ENCODE results near the gene ANG.
"Not testable (repeated sequence)": the region's sequence is repeated elsewhere in the genome, so short reads cannot be mapped to it uniquely, and the experiment has no call there.

ANG gene

GRCh38 chr14:20688167-20688839 lies at the start of gene ANG:
TSS of gene ANG (plus strand) at chr14:20688764. CDS start at chr14:20693565, 4,801 bp downstream.
- FAIRE-seq (no peak), DNase-seq (ENCODE audit: insufficient read length, low spot score) (no peak)
- TF ChIP-seq POLR2A (IDR thresholded peaks at IDR 0.05; ENCODE audit: low read depth, low read length), result no peak

DNA sequence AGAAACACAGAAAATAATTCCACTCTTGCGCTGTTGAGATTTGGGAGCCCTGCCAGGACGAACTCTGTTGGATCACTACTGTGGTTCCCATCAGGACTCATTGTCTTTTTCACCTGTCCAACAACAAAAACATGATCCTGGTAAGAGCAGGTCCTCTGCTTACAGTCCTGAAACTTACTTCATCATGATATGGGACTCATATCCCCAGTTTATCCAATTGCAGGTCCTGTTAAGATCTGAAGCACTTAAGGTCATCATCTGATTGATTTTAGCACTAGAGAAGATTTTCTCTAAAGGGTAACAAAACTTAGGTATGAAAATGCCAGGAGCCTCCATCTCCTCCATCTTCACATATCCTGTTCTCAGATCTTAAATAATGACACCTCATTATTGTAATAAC lies 47.0 kb upstream of the ANG start, which contains the start of gene OR6S1:
OR6S1 (minus strand) TSS at position 101 of the 400 bp plus-strand sequence; CDS start at position 101, 0 bp downstream.
- no peak for TF ChIP-seq POLR2A (IDR thresholded peaks at IDR 0.05; ENCODE audit: low read depth, low read length)
- DNase-seq (ENCODE audit: insufficient read length, low spot score), result no peak
- no peak for FAIRE-seq

- FAIRE-seq, result no peak
- no peak for DNase-seq (ENCODE audit: insufficient read length, low spot score)
- TF ChIP-seq POLR2A (IDR thresholded peaks at IDR 0.05; ENCODE audit: low read depth, low read length), result no peak
These were observed 46.4 kb upstream of the ANG start for GRCh38 chr14:20642182-20642581.

GRCh38 chr14:20642755-20643154 lies 45.8 kb upstream of the ANG start:
- not testable (repeated sequence) for FAIRE-seq; DNase-seq (ENCODE audit: insufficient read length, low spot score)

DNA sequence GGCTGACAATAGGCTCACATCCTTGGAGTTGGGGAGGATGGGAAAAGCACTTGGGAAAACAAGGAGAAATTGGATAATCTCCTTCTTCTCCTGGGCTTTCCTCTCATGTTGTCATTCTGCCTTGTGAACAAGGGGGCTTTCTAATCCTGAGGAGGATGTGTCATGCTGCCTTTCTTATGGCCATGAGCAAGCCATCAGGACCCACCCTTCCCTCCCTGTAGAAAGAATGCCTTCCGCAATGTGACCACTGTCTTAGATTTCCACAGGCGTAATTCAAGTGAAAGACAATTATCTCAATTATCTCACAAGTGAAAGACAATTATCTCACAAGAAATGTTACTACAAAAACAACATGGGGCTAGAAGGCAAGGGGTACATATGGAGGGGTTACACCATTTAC lies 44.0 kb upstream of the ANG start:
- FAIRE-seq, result no peak
- no peak for TF ChIP-seq POLR2A (IDR thresholded peaks at IDR 0.05; ENCODE audit: low read depth, low read length)
- no peak for DNase-seq (ENCODE audit: insufficient read length, low spot score)

- no peak for TF ChIP-seq POLR2A (IDR thresholded peaks at IDR 0.05; ENCODE audit: low read depth, low read length)
- DNase-seq (ENCODE audit: insufficient read length, low spot score) (no peak), FAIRE-seq (no peak)
These were observed 43.1 kb upstream of the ANG start for GRCh38 chr14:20645481-20645880.

DNA sequence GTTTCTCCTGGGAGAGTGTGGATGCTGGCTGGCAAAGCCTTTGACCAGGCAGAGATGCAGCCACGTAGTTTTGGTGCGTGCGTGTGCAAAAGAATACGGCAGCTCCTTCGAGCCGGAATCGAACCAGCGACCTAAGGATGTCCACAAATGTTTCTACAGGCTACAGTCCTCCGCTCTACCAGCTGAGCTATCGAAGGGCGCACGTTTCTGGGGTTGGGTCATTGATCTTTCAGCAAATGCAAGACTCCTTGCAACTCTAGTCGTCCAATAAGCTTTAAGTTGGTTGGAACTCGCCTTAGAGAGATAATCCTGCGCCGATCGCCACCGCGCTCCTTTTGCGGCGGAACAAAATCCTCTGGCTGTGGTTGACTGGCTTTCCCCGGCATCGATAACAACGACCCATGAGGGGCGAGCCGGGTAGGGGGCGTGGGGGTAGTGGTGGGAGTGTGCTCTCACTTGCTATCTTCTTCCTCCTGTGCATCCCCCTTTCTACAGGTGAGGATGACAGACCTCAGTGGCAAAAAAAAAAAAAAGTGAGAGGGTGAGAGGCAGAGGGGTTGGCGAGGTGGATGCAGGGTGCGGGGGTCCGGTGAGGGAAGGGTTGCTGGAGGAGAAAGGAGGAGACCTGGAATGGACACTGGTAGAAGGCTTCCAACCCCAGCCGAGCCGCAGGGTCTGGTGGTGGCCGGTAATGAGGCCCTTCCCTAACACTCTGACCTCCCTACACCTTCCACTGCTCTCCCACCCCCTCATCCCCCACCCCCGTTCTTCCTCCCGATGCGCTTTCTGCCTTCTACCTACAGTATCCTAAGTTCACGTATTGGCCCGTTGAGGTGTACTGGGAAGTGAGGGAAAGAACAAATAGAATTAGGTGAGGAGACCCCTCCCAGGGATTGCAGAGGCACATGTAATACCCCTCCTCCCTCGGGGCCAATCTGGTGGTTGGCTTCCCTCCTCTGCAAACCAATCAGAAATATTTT lies 35.3 kb upstream of the ANG start:
- no peak for TF ChIP-seq POLR2A (IDR thresholded peaks at IDR 0.05; ENCODE audit: low read depth, low read length)
- DNase-seq (ENCODE audit: insufficient read length, low spot score) (no peak), FAIRE-seq (no peak)

DNA sequence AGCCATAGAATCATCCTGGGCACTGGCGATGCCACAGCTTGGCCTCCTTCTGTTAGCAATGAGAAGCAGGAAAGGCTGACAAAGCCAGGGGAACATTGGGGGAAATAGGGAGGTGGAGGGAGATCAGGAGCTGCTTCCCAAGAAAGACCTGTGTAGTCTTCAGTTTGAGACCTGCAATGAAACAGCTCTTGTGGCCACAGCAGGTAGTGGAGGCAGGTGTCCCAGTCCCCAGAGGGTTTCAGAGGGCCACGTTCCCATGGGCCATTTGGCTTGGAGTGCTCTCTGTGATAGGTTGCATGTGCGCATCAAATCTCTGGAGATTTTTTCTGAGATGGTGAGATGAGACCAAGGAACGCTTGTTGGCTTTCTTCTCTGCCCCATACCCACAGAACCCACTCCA lies 32.7 kb upstream of the ANG start:
- DNase-seq (ENCODE audit: insufficient read length, low spot score) (no peak), FAIRE-seq (no peak)
- no peak for TF ChIP-seq POLR2A (IDR thresholded peaks at IDR 0.05; ENCODE audit: low read depth, low read length)

GRCh38 chr14:20656274-20656673 lies 32.3 kb upstream of the ANG start:
- TF ChIP-seq POLR2A (IDR thresholded peaks at IDR 0.05; ENCODE audit: low read depth, low read length), result no peak
- DNase-seq (ENCODE audit: insufficient read length, low spot score), result no peak
- no peak for FAIRE-seq

DNA sequence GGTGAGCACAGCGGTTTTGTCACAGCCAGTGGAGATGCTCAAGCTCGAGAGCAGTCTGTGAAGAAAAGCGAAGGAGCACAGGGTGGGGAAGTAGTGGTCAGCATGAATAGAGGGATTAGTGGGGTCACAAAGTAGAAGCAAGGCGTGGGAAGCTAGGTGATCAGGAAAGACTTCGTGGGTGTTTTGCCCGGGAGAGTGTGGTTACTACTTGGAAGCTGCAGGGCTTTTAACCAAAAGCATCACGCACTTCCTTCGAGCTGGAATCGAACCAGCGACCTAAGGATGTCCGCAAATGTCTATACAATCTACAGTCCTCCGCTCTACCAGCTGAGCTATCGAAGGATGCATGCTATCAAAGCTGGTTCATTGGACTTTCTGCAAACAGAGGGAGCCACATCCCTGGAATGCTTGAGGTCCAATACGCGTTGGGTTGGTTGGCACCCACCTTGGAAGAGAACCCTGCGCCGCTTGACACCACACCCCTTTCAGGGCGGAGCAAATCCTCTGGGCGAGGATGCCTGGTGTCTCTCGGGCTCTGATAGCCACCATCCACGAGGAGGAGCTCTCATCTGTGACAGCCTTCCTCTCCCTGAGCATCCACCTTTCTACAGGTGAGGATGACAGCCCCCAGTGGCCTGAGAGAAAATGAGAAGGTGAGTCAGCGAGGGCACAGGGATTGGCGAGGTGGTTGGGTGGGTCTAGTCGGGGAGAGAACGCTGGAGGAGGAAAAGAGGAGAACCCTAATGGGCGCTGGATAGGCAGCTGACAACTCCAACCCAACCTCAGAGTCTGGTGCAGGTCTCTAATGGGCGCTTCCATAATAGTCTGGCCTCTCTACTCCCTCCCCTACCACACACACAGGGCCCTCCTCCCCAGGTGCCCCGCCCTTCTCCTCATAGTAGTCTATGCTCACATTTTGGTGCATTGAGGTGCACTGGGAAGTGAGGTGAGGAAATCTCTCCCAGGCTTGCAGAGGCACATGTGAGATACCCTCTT lies 31.1 kb upstream of the ANG start:
- DNase-seq (ENCODE audit: insufficient read length, low spot score), result no peak
- no peak for FAIRE-seq
- no peak for TF ChIP-seq POLR2A (IDR thresholded peaks at IDR 0.05; ENCODE audit: low read depth, low read length)

GRCh38 chr14:20658246-20658645 lies 30.3 kb upstream of the ANG start:
- TF ChIP-seq POLR2A (IDR thresholded peaks at IDR 0.05; ENCODE audit: low read depth, low read length), result no peak
- DNase-seq (ENCODE audit: insufficient read length, low spot score) (no peak), FAIRE-seq (no peak)

- DNase-seq (ENCODE audit: insufficient read length, low spot score) (no peak), FAIRE-seq (no peak)
- no peak for TF ChIP-seq POLR2A (IDR thresholded peaks at IDR 0.05; ENCODE audit: low read depth, low read length)
These were observed 29.2 kb upstream of the ANG start for GRCh38 chr14:20659336-20659735.

DNA sequence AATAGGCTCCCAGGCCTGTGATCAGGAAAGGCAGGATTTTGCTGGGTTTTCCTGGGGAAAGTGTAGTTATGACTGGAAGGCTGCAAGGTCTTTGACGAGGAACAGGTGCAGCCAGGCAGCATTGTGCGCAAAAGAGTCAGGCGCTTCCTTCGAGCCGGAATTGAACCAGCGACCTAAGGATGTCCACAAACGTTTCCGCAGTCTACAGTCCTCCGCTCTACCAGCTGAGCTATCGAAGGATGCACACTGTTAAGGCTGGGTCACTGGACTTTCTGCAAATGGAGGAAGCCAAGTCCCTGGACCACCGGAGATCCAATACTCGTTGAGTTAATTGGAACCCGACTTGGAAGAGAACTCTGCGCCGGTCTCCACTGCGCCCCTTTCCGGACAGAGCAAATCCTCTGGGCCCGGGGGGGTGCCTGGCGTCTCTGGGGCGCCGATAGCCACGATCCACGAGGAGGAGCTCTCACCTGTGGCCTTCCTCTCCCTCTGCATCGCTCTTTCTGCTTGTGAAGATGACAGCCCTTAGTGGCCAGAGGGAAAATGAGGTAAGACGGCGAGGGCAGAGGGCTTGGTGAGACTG lies 28.7 kb upstream of the ANG start:
- no peak for TF ChIP-seq POLR2A (IDR thresholded peaks at IDR 0.05; ENCODE audit: low read depth, low read length)
- DNase-seq (ENCODE audit: insufficient read length, low spot score) (no peak), FAIRE-seq (no peak)

Measured in H54 (cell line).